ENCODE measurements around the gene RNF186. TPM values are rescaled to one million over a fixed set of nuclear protein-coding genes. Genes with fewer than 3 reads are reported as not detected.

RNF186 gene
- total RNA-seq, 4 donors from 2014 or later, result 10.5 to 174 (median 63.2) TPM

GRCh38 chr1:19861842-19862530 is 46.9 kb upstream of the RNF186 start:
- no peaks in the 10 kb centered on the region for H3K36me3 ChIP-seq
- H3K9me3 ChIP-seq, result peaks cover 0 to 6% of the 10 kb centered on the region in 2 donors
- no peaks in the 10 kb centered on the region for H3K27me3 ChIP-seq
- H3K4me3 ChIP-seq, result no peak overlapping the region
- H3K27ac ChIP-seq, result peak overlapping the region; percentile 40 to 82 (median 80)
- peaks cover 0 to 27% (median 14%) of the 10 kb centered on the region in 4 donors for H3K4me1 ChIP-seq
- DNase-seq, result no peak
- 67 to 70% methylated on average over 1 of the region's 1 CpG for WGBS, 2 donors (ENCODE audit: low coverage in 1 of 2)
- TF ChIP-seq POLR2AphosphoS5 (IDR thresholded peaks at IDR 0.05) (no peak), POLR2A (IDR thresholded peaks at IDR 0.05) (no peak), EP300 (IDR thresholded peaks at IDR 0.05; ENCODE audit: low read depth) (no peak), CTCF (IDR thresholded peaks at IDR 0.05) (no peak)
- in situ Hi-C loops (cut with MboI; ENCODE audit: low pct_ligation_motif_present in 1 of 4, low pct_unique_long_range_greater_than_20kb in 1 of 4, low sequenced_read_pairs in 3 of 4), result no loop called here
- intact Hi-C loops (cut with DNase I; ENCODE audit: low total_unique reads), result no loop called here

- in situ Hi-C loops (cut with MboI; ENCODE audit: low pct_ligation_motif_present in 1 of 4, low pct_unique_long_range_greater_than_20kb in 1 of 4, low sequenced_read_pairs in 3 of 4), result no loop called here
- intact Hi-C loops (cut with DNase I; ENCODE audit: low total_unique reads), result no loop called here
- peak; percentile 53 for DNase-seq
- H3K36me3 ChIP-seq, result no peaks in the 10 kb centered on the region
- H3K4me3 ChIP-seq, result no peak overlapping the region
- H3K27ac ChIP-seq, result peak overlapping the region; percentile 45 to 82 (median 80)
- no peaks in the 10 kb centered on the region for H3K27me3 ChIP-seq
- TF ChIP-seq POLR2A (IDR thresholded peaks at IDR 0.05) (no peak), POLR2AphosphoS5 (IDR thresholded peaks at IDR 0.05) (peak in 1 of 3 donors; percentile 32)
- H3K4me1 ChIP-seq, result peaks cover 0 to 27% (median 14%) of the 10 kb centered on the region in 4 donors
- 28% methylated on average over 2 of the region's 2 CpGs; no CpG with 5 or more reads in 1 of the 2 donors for WGBS, 2 donors (ENCODE audit: low coverage in 1 of 2)
- H3K9me3 ChIP-seq, result peaks cover 0 to 6% of the 10 kb centered on the region in 2 donors
Measured at GRCh38 chr1:19861034-19861433, 46.0 kb upstream of the RNF186 start.

DNA sequence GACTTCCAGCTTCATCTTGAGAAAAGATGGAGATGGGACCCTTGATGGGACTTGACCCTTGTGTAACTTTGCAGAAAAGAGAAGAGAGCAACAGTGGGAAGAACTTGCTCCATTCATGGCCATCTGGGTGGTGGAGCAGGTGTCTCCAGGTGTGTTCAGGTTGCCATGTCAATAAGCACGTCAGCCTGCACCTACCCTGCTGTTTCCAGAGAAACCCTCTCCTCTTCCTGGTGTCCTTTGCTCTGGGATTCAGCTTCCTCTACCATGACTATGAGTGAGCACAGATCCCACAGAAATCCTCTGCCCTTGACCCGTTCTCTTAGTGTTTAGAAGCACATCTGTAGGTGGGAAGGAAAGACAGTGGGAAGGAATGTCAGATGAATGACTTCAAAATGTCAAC is 45.3 kb upstream of the RNF186 start:
- TF ChIP-seq POLR2AphosphoS5 (IDR thresholded peaks at IDR 0.05) (peak in 2 of 3 donors; percentile 16 to 55), EP300 (IDR thresholded peaks at IDR 0.05; ENCODE audit: low read depth) (no peak), POLR2A (IDR thresholded peaks at IDR 0.05) (no peak), CTCF (IDR thresholded peaks at IDR 0.05) (no peak)
- Histone ChIP-seq H3K36me3 (no peaks in the 10 kb centered on the region), H3K27ac (peak overlapping the region; percentile 45 to 82 (median 80)), H3K27me3 (no peaks in the 10 kb centered on the region), H3K9me3 (peaks cover 0 to 6% of the 10 kb centered on the region in 2 donors), H3K4me3 (no peak overlapping the region), H3K4me1 (peaks cover 0 to 27% (median 14%) of the 10 kb centered on the region in 4 donors)
- 33 to 44% methylated on average over 1 to 2 of the region's 2 CpGs for WGBS, 2 donors (ENCODE audit: low coverage in 1 of 2)
- DNase-seq, result peak; percentile 45
- intact Hi-C loops (cut with DNase I; ENCODE audit: low total_unique reads) (no loop called here), in situ Hi-C loops (cut with MboI; ENCODE audit: low pct_ligation_motif_present in 1 of 4, low pct_unique_long_range_greater_than_20kb in 1 of 4, low sequenced_read_pairs in 3 of 4) (no loop called here)

DNA sequence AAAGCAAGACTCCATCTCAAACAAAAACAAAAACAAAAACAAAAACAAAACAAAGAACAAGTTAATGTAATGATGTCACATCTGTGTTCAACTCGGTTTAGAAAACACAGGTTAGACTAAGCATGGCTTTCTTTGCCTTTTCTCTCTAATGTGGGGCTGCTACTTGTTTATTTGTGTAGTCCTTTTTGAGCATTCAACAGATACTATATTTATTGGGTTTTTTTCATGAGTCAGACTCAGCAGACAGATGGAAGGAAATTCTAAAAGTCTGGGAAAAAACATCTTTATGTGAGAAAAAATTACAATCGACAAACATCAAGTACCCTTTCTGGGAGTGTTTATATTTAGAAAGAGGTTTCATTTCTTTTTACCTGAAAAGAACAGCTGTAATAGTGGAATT is 44.8 kb upstream of the RNF186 start:
- no peak for DNase-seq
- TF ChIP-seq POLR2A (IDR thresholded peaks at IDR 0.05) (no peak), EP300 (IDR thresholded peaks at IDR 0.05; ENCODE audit: low read depth) (no peak), CTCF (IDR thresholded peaks at IDR 0.05) (no peak), POLR2AphosphoS5 (IDR thresholded peaks at IDR 0.05) (no peak)
- Histone ChIP-seq H3K4me3 (no peak overlapping the region), H3K9me3 (peaks cover 0 to 6% of the 10 kb centered on the region in 2 donors), H3K4me1 (peaks cover 0 to 27% (median 14%) of the 10 kb centered on the region in 4 donors), H3K36me3 (no peaks in the 10 kb centered on the region), H3K27ac (peak overlapping the region in 3 of 4 donors; percentile 77 to 82 (median 82)), H3K27me3 (no peaks in the 10 kb centered on the region)
- intact Hi-C loops (cut with DNase I; ENCODE audit: low total_unique reads) (no loop called here), in situ Hi-C loops (cut with MboI; ENCODE audit: low pct_ligation_motif_present in 1 of 4, low pct_unique_long_range_greater_than_20kb in 1 of 4, low sequenced_read_pairs in 3 of 4) (no loop called here)
- 64 to 69% methylated on average over 2 of the region's 2 CpGs for WGBS, 2 donors (ENCODE audit: low coverage in 1 of 2)

All from transverse colon (tissue), 4 donors.